Right atrium auricular region (tissue), 2 donors: Measurements from ENCODE around the gene ST3GAL6. TPM values are rescaled to one million over a fixed set of nuclear protein-coding genes. Genes with fewer than 3 reads are reported as not detected.

Experiments used
- DNase-seq: peaks from one replicate; pipeline ENCODE4 v3.0.0-alpha.2; 2019; ENCODE audit warnings: low spot score
- H3K27ac ChIP-seq, 2 donors: fragments of 200-600 bp; sonication (generic); 1 replicate in 1 of 2; 2 replicates in 1 of 2; pipeline ENCODE4 v1.5.1; 2016 to 2019
- H3K27me3 ChIP-seq, 2 donors: fragments of 200-600 bp; sonication (generic); one replicate each; pipeline versions ENCODE4 v1.5.1 to v1.6.0; 2017 to 2019
- H3K36me3 ChIP-seq: fragments of 200-600 bp; sonication (generic); one replicate; pipeline ENCODE4 v1.5.1; 2016
- H3K4me1 ChIP-seq, 2 donors: fragments of 200-600 bp; sonication (generic); one replicate each; pipeline versions ENCODE4 v1.5.1 to v1.6.0; 2017 to 2019
- H3K4me3 ChIP-seq, 2 donors: fragments of 200-600 bp; sonication (generic); 1 replicate in 1 of 2; 2 replicates in 1 of 2; pipeline ENCODE4 v1.5.1; 2017 to 2019; ENCODE audit warnings: mild to moderate bottlenecking in 1 of 2, moderate library complexity in 1 of 2
- H3K9me3 ChIP-seq, 2 donors: fragments of 200-600 bp; sonication (generic); one replicate each; pipeline ENCODE4 v1.5.1; 2019
- CTCF ChIP-seq, 2 donors: fragments of 200-600 bp; sonication (generic); IDR thresholded peaks; one replicate each; pipeline ENCODE4 v1.5.1; 2019; ENCODE audit warnings: antibody characterized with exemption in 2 of 2
- total RNA-seq, 2 donors: library from RNA; depleted of rRNA; stranded (reverse); fragments of >200 nt; gene quantifications; one replicate each; pipeline ENCODE4 v1.1.0, GENCODE V29; 2016

ST3GAL6 gene
- total RNA-seq, 2 donors from 2014 or later, result 25.9 to 27.2 TPM

GRCh38 chr3:98788651-98789050 is 25.5 kb downstream of the ST3GAL6 start:
- no peak for TF ChIP-seq CTCF (IDR thresholded peaks at IDR 0.05)
- Histone ChIP-seq H3K4me3 (no peak overlapping the region), H3K27me3 (no peaks in the 10 kb centered on the region), H3K27ac (no peak overlapping the region), H3K9me3 (no peaks in the 10 kb centered on the region), H3K4me1 (peaks cover 0 to 40% of the 10 kb centered on the region in 2 donors), H3K36me3 (no peaks in the 10 kb centered on the region)
- no peak for DNase-seq

GRCh38 chr3:98791341-98792325 is 28.5 kb downstream of the ST3GAL6 start:
- H3K36me3 ChIP-seq, result peaks cover 6% of the 10 kb centered on the region
- no peaks in the 10 kb centered on the region for H3K9me3 ChIP-seq
- no peak overlapping the region for H3K27ac ChIP-seq
- H3K27me3 ChIP-seq, result no peaks in the 10 kb centered on the region
- TF ChIP-seq CTCF (IDR thresholded peaks at IDR 0.05), result no peak
- DNase-seq, result no peak
- H3K4me3 ChIP-seq, result no peak overlapping the region
- H3K4me1 ChIP-seq, result peaks cover 0 to 18% of the 10 kb centered on the region in 2 donors

GRCh38 chr3:98793971-98794370 is 30.8 kb downstream of the ST3GAL6 start:
- Histone ChIP-seq H3K4me1 (peaks cover 0 to under 1% of the 10 kb centered on the region in 2 donors), H3K9me3 (no peaks in the 10 kb centered on the region), H3K4me3 (no peak overlapping the region), H3K27me3 (no peaks in the 10 kb centered on the region), H3K27ac (no peak overlapping the region), H3K36me3 (peaks cover 6% of the 10 kb centered on the region)
- DNase-seq, result no peak
- no peak for TF ChIP-seq CTCF (IDR thresholded peaks at IDR 0.05)

GRCh38 chr3:98796334-98796733 is 33.2 kb downstream of the ST3GAL6 start:
- DNase-seq, result no peak
- Histone ChIP-seq H3K36me3 (peaks cover 12% of the 10 kb centered on the region), H3K4me3 (no peak overlapping the region), H3K27ac (no peak overlapping the region), H3K9me3 (no peaks in the 10 kb centered on the region), H3K4me1 (no peaks in the 10 kb centered on the region), H3K27me3 (no peaks in the 10 kb centered on the region)
- TF ChIP-seq CTCF (IDR thresholded peaks at IDR 0.05), result no peak

- no peaks in the 10 kb centered on the region for H3K9me3 ChIP-seq
- H3K4me3 ChIP-seq, result no peak overlapping the region
- no peak for TF ChIP-seq CTCF (IDR thresholded peaks at IDR 0.05)
- peaks cover 12% of the 10 kb centered on the region for H3K36me3 ChIP-seq
- no peaks in the 10 kb centered on the region for H3K4me1 ChIP-seq
- H3K27ac ChIP-seq, result no peak overlapping the region
- no peaks in the 10 kb centered on the region for H3K27me3 ChIP-seq
- DNase-seq, result no peak
Observed at GRCh38 chr3:98797905-98798304, 34.8 kb downstream of the ST3GAL6 start.
